HT-29 (cell line): ENCODE results near the gene RINT1. TPM values are rescaled to one million over a fixed set of nuclear protein-coding genes. Genes with fewer than 3 reads are reported as not detected.
A peak's percentile ranks its signal among the peaks of the same experiment; 100 is the strongest.
"Not testable (repeated sequence)": the region's sequence is repeated elsewhere in the genome, so short reads cannot be mapped to it uniquely, and the experiment has no call there.

Source experiments
- DNase-seq: peaks from one replicate; pipeline ENCODE4 v3.0.0-alpha.2; 2015; ENCODE audit warnings: low spot score
- total RNA-seq: library from RNA; depleted of rRNA; stranded (reverse); fragments of >200 nt; shearing (Covaris generic); gene quantifications from 2 replicates; pipeline ENCODE4 v1.2.3, GENCODE V29; 2014; rRNA removed

RINT1 gene
- total RNA-seq, 1 experiment from 2014 or later: 7.4 TPM

DNA sequence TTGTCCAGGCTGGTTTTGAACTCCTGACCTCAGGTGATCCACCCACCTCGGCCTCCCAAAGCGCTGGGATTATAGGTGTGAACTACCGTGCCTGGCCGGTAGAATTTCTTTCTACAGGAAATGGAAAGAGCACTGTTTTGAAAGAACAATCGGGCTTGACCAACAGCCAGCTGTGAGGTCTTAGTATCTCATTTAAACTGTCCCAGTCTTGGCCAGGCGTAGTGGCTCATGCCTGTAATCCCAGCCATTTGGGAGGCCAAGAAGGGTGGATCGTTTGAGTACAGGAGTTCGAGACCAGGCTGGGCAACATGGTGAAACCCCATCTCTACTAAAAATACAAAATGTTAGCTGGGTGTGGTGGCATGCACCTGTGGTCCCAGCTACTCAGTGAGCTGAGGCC is 67.1 kb downstream of the RINT1 start:
- not testable (repeated sequence) for DNase-seq

DNA sequence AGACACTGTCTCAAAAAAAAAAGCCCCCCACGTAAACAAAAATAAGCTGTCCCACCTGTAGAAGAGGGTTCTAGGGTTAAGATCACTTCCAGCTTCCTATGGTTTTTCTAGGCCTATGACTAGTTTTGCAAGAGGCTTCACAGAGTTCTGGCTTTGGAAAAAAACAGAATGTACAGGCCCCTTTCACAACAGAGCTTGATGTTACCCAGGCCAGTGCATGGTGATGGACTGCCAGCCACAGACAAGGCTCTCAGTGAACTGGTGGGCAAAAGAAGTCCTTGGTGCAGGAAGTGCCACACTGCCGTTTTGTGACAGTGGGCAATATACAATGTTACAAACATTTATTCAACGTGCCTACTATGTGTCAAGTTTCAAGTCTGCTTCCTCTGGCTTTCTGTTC is 67.5 kb downstream of the RINT1 start:
- no peak for DNase-seq

DNA sequence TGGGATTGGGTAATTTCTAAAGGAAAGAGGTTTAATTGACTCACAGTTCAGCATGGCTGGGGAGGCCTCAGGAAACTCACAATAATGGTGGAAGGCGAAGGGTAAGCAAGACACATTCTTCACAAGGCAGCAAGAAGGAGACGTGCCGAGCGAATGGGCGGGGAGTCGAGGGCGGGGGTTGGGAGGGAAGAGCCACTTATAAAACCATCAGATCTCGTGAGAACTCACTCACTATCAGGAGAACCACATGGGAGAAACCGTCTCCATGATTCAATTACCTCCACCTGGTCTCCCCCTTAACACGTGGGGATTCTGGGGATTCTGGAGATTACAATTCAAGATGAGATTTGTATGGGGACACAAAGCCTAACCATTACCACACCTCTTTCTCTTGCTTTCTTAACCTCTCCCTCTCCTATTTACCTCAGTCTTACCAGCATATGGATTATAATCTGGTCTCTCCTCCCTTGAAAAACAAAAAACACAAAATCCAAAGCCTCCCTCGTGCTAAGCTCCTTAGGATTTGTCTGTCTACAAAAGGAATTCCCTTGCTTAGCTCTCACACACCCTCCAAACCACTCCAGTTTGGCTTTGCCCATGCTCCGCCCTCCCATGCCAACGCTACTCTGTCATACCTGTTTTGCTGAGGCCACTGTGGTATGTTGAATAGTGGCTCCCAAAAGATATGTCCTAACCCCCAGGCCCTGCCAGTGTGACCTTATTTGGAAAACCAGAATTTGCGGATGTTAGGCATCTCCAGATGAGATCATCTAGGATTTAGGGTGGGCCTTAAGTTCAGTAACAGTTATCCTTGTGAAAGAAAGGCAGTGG is 68.9 kb downstream of the RINT1 start:
- DNase-seq: peak; percentile 48

DNA sequence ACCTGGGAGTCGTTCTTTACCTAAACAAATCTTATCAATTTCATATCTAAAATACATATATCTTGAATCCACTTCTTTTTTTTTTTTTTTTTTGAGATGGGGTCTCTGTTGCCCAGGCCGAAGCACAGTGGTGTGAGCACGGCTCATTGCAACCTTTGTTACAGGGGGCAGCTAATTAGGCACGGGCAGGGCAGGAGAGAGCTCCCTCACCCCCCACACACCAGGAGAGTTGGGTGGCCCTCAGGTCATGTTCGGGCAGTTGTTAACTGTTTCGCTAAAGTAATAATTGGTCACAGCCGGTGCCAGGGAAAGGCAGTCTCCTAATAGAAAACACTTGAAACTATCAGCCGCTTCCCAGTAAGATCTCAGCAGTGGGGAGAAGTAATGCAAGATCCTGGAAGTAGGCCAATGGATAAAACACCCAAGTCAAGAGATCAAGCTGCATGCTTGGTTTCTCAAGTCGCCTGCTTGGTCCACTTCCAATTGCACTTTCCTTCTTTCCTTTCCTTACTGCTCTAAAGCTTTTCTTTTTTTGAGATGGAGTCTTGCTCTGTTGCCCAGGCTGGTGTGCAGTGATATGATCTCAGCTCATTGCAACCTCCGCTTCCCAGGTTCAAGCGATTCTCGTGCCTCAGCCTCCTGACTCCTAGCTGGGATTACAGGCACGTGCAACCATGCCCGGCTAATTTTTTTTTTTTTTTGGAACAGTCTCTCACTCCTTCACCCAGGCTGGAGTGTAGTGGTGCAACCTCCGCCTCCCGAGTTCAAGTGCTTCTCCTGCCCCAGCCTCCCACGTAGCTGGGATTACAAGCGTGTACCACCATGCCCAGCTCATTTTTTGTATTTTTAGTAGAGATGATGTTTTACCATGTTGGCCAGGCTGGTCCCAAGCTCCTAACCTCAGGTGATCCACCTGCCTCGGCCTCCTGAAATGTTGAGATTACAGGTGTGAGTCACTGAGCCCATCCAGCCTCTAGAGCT is 70.6 kb downstream of the RINT1 start:
- no peak for DNase-seq

DNA sequence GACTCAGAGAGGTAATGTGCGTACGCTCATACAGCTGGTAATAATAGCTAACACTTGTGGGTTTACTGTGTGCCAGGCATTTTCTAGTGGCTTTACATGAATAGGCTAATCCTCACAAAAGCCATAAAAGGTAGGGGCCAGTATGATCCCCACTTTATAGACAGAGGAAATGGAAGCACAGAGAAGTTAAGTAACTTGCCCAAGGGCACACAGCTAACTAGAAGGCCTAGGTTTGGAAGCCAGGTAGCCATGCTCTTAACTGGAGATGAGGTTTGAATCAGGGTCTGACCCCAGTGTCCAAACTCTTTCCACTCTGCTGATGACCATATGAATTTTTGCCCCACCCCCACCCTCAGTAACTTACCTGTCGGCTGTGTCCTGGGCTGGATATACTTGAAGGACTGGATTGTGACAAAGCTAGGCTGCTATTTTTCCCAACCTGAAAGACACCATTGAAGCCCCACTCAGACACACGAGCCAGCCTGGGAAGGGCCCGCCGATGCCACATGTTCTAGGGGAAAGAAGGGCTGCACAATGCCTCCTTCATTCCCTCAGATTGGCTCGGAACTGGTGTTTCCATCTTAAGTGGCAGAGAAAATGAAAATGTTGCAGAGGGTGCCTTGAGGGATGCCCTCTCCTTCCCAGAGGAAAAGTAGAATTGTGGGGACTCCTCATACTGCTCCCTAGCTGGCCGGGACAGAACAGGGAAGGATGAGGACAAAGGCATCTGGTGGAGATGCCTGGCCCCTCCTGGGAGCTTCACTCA is 78.3 kb downstream of the RINT1 start:
- no peak for DNase-seq

DNA sequence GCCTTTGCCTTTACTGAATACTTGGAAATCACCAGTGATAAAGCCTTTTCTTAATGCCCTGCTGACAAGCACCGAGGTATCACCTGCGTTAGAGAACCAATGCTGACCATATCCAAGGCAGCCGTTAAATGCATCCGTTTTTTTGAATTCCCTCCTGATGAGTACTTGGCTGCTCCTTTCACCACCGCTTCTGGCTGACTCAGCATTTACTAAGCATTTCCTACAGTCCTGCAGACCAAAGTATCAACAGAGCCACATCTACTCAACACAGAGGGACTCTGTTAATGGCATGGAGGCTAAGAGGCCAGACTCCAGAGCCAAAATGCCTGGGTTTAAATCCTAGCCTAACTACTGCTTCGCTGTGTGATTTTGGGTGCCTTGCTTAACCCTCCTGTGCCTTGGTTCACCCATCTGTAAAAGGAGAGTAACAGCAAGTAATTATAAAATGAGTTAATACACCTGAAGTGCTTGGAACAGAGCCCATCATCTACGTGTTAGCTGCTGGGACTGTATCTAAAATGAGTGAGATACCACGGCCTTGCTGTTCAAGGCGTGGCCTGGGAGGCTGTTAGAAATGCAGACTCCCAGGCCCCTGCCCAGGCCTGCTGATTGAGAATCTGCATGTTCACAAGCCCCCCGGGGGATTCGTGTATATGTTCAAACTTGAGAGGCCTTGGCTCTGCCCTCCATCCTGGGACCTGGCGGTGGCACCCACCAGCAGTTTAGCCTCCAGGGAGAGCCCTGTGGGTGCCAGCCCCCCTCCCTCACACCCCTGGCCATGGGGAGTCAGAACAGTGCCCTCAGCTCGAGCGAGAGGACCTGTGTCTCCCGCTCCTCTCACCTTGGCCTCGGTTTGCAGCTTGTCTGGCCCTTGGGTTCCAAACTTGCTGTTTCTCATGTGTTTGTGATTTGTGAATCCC is 80.1 kb downstream of the RINT1 start:
- DNase-seq: no peak

DNA sequence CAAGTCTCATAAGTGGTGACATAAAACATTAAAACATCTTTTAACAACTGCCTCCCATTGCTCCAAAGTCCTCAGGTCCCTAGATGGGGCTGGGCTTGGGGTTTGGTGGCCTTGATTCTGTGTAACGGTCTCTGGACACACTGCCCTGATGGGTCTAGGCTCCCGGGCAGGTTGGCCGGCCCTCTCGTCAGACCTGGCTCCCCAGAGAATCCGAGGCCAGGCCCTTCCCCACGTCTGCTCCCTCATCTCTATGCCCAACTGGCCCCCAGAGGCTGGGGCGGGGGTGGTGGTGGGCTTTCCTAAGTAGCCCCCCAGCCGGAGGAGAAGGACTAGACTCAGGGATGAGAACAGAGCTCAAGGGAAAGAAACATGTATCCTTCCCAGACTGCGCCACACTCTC is 80.8 kb downstream of the RINT1 start:
- DNase-seq: no peak

DNA sequence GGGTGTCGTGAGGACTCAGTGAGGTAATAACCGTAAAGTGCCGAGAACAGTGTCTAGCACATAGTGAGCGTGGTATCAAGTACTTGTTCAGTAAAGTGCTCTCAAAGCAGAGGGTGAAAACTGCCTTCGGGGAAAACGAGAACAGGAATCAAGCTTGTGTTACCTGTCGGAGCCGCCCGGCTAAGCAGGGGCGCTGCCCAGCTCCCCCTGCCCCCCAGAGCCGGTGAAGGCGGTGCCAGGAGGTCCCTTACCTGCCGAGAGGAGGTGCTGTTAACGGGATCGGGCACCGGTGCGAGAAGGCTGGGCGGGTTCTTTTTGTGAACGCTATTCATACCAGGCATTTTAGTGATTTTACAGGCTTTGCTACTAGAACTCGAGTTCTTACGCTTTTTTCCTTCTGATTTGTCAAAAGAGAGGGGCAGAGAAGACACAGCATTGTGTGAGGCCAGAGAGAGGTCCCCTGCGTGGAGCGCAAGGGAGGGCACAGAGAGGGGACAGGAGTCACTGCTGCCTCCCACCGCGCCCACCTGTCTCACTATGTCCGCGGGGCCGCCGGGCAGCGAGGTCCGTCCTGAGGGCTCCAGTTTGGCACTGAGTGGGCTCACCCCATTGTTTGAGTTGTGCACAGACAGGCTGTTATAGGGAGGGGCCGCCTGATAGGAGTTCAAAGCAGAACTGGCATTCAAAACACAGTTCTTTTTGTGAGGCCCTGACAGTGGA is 81.8 kb downstream of the RINT1 start:
- no peak for DNase-seq

DNA sequence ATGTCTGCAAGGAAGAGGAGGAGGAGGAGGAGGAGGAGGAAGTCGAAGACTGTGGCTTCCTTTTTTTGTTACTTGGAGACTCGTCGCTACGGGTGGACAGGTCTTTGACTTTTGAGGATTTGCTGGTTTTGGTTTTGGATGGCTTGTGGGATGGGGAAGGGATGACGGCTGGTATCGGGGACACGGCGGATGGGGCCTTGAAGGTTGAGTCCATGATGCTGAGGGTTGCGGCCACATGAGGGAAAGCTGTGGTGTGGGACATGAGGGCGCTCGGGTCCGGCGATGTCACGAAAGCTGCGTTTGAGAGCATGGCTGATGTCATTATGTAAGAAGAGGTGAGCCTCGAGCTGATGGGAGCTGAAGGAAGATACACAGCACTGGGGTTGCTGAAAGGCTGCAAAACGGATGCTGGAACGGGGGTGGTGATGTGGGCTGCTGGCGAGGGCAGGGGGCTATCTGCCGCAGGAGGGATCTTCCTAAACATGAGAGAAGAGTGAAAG is 82.4 kb downstream of the RINT1 start:
- no peak for DNase-seq

Other genes starting within 250 kb of the RINT1 start
- gene SRPK2, start 143.3 kb upstream of the RINT1 start, total RNA-seq: 13.5 and 17.4 TPM in 2 replicates
- gene PUS7, start 9.9 kb upstream of the RINT1 start, total RNA-seq: 22.1 and 24.3 TPM in 2 replicates
- not detected in 2 replicates for gene EFCAB10, start 49.3 kb downstream of the RINT1 start, total RNA-seq